Measurements from ENCODE around the gene OFD1. TPM values are rescaled to one million over a fixed set of nuclear protein-coding genes. Genes with fewer than 3 reads are reported as not detected.
"Not testable (repeated sequence)": the region's sequence is repeated elsewhere in the genome, so short reads cannot be mapped to it uniquely, and the experiment has no call there.

Gene OFD1
- polyA plus RNA-seq, 4 donors, result 26.1 to 51.4 (median 38.7) TPM

- no peak for DNase-seq (ENCODE audit: low read depth in 4 of 4, low spot score in 3 of 4)
These were observed 34.2 kb upstream of the OFD1 start for GRCh38 chrX:13700380-13700779.

DNA sequence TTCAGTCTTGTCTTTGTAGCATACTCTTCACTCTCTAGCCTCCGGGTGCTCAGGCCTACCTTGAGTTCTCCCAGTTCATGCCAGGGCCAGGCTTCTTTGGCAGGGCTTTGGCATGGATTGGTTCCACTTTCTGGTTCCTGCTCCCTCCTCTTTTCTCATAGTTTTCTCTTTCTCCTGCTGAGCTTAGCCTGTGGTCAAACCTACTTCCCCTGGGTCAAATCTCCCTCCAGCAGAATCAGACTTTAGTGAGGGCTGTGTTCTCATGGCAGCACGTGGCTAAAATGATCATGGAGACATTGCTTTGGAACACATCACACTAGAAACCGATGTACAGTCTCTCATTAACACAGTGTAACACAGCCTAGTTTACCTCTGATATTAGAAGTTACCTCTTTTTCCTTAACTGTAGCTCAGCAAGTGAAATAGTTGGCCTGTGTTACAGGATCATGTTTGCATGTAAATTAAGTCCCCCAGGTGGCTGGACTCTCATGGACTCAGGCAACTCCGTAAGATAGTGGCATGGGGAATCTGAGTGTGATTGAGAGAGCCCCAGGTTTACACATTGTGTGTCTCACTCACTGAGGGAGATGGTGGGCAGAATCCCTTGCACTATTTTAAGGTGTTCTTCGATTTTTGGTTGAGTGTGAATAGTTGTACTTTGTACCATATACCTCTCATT lies 32.3 kb upstream of the OFD1 start:
- no peak for DNase-seq (ENCODE audit: low read depth in 4 of 4, low spot score in 3 of 4)

DNA sequence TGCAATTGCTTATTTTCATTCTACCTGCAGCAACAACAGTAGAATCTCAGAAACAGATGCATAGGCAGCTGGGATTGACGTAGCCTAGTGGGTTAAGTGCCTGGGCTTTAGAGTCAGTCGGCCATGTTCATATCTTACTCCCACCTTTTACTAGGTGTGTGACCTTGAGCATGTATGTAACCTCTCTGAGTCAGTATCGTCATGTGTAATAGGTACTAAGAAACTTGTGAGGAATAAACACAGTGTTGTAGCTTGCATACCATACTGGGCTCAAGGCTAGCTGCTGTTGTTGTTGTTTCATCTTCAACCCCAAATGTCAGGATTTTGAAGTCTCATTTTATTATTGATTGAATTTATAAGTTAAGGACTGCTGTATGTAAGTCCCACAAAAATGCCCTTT lies 31.4 kb upstream of the OFD1 start:
- DNase-seq (ENCODE audit: low read depth in 4 of 4, low spot score in 3 of 4), result no peak

GRCh38 chrX:13703589-13703988 lies 31.0 kb upstream of the OFD1 start:
- DNase-seq (ENCODE audit: low read depth in 4 of 4, low spot score in 3 of 4), result no peak

GRCh38 chrX:13711141-13711540 lies 23.4 kb upstream of the OFD1 start:
- DNase-seq (ENCODE audit: low read depth in 4 of 4, low spot score in 3 of 4), result no peak

GRCh38 chrX:13716455-13716854 lies 18.1 kb upstream of the OFD1 start:
- no peak for DNase-seq (ENCODE audit: low read depth in 4 of 4, low spot score in 3 of 4)

DNA sequence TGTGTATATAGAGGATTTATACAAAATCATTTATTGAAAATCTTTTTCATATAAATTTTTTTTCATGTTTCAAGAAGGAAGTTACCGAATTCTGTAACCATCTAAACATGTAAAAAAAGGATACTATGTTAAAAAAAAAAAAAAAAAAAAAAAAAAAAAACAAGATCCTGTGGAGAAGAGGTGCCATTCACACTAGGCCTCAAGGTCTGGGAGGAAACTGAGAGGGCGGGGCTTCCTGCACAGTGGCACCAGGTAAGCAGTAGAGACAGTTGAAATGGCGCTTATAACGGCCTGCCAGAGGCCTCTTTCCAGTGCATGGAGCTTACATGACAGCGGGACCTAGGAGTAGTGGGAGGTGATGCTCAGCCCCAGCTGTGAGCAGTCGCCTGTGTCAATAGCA lies 17.6 kb upstream of the OFD1 start:
- DNase-seq (ENCODE audit: low read depth in 4 of 4, low spot score in 3 of 4), result no peak

DNA sequence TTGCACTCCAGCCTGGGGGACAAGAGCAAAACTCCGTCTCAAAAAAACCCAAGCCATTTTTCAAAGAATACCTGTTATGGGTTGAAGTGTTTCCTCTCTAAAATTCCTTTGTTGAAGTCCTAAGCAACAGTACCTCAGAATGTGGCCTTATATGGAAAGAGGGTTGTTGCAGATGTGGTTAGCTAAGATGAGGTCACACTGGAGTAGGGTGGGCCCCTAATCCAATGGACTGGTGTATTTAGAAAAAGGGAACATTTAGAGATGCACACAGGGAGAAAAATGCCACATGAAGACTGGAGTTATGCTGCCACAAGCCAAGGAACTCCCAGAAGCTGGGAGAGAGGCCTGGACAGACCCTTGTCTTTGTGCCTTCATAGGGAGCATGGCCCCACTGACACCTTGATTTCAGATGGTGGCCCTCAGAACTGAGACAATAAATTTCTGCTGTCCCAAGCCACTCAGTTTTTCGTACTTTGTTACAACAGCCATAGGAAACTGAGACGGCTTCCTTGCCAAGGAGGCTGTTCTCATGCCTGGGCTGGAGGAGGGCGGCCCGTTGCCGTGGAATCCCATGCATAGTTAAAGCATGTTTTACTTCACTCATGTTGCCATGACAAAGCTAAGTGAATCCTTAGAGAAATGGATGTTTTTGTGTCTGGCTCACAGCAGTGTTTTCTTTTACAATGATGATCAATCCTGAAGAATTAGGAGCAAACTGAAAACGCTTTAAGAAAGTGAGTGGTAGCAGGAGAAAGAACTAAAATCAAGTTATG lies 16.7 kb upstream of the OFD1 start:
- no peak for DNase-seq (ENCODE audit: low read depth in 4 of 4, low spot score in 3 of 4)

DNA sequence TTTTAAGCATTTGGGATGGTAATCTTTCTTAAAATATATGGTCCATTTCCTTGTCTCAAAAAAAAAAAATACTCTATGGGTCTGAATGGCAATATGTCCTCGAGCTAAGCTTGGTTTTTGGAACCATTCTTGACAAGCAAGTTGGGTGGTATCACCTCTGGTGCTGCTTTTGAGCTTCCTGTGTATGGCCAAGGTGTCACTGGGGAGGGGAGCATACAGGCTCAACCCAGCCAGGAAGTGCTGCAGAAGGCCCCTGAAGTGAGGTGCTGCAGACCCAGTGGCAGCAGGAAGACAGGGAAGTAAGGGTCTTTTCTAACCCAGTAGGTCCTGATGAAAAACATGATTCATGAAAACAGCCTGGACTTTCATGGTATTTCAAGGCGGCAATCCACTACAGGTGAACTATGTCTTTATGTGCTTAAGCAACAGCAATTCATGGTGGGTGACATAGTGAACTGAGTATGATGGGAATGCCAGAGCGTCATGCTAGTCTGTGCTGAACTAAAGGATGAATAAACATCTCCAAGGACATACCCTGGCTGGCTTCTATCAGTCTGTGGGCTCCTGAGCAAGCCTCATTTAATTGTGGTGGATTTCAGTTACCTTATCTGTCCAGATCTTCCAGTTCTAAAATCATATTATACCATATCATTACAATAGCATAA lies 15.2 kb upstream of the OFD1 start:
- no peak for DNase-seq (ENCODE audit: low read depth in 4 of 4, low spot score in 3 of 4)

DNA sequence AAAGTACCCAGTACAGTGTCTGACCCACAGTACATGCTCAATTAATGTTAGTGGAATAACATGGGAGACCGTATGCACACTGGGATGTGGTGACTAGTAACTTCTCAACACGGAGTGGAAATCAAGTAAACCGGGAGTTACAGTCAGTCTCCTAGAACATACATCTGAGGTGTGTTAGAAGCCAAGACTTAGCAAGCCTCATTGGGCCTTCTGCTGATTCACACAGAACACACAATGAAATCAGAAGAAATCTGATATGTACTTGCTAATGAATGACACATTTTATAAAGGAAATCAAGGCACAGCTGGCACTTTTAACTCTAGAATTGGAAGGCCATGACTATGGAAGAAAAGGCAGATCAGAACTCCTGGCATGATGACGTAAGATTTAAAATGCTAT lies 13.2 kb upstream of the OFD1 start:
- DNase-seq (ENCODE audit: low read depth in 4 of 4, low spot score in 3 of 4), result no peak

GRCh38 chrX:13721819-13722519 lies 12.6 kb upstream of the OFD1 start:
- DNase-seq (ENCODE audit: low read depth in 4 of 4, low spot score in 3 of 4), result no peak

DNA sequence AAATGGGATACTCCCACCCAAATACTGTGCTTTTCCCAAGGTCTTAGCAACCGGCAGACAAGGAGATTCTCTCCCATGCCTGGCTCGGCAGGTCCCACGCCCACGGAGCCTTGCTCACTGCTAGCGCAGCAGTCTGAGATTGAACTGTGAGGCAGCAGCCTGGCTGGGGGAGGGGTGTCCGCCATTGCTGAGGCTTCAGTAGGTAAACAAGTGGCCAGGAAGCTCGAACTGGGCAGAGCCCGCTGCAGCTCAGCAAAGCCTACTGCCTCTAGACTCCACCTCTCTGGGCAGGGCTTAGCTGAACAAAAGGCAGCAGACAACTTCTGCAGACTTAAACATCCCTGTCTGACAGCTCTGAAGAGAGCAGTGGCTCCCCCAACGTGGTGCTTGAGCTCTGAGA lies 9.7 kb upstream of the OFD1 start:
- not testable (repeated sequence) for DNase-seq (ENCODE audit: low read depth in 4 of 4, low spot score in 3 of 4)

- DNase-seq (ENCODE audit: low read depth in 4 of 4, low spot score in 3 of 4), result not testable (repeated sequence)
These were observed 8.0 kb upstream of the OFD1 start for GRCh38 chrX:13726583-13726982.

GRCh38 chrX:13730523-13730922 lies 4.0 kb upstream of the OFD1 start:
- DNase-seq (ENCODE audit: low read depth in 4 of 4, low spot score in 3 of 4), result not testable (repeated sequence)

GRCh38 chrX:13732246-13733067 lies 2.1 kb upstream of the OFD1 start:
- no peak for DNase-seq (ENCODE audit: low read depth in 4 of 4, low spot score in 3 of 4)

DNA sequence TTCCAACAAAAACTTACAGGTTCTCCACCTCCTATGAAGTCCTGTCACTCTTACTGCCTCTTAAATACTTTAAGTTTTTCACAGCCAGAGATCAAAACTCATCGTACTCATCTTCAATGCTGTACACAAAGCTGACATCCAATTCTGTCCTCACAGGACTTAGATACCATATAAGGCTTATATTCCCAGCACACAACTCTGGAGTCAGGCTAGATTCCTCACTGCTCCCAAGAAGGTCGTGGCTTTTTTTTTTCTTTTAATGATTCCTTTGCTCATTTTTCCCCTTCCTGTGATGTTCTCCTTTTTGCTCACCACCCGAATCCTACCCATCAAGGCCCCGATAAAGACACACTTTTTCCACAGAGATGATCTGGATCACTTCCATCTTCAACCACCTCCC lies 1.0 kb upstream of the OFD1 start:
- no peak for DNase-seq (ENCODE audit: low read depth in 4 of 4, low spot score in 3 of 4)

DNA sequence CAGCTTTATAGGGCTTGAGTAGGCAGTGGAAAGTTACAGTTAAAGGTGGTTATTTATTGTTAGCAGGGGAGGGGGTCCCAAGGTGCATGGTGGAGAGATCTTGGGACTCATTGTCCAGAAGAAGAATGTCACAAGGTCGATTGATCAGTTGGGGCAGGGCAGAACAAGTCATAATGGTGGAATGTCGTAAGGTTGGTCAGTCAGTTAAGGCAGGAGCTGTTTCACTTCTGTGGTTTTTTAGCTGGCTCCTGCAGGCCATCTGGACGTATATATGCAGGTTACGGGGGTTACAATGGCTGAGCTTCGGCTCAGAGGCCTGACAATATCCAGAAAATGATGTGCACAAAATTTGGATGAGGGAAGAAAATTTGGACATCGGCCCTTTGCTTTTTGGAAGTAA lies 7.1 kb downstream of the OFD1 start:
- DNase-seq (ENCODE audit: low read depth in 4 of 4, low spot score in 3 of 4), result no peak

- DNase-seq (ENCODE audit: low read depth in 4 of 4, low spot score in 3 of 4), result no peak
These were observed 8.0 kb downstream of the OFD1 start for GRCh38 chrX:13742397-13743176.

DNA sequence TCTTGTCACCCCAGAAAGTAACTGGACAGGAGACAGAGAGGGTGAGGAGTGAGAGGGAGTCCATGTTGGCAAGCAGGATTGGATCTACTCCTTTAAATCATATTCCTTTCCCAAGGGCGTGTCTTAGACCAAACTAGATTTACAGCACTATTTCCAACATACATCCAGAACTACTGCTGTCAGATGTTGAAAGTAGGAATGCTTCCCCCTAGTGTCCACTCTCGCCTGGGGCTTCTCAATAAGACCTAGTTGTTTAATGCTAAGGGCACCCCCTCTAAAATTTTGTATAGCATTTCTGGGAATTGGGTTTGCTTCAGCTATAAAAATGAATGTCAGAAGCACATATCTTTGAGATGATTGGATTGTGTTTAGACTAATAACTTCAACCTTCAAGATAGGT lies 13.3 kb downstream of the OFD1 start:
- no peak for DNase-seq (ENCODE audit: low read depth in 4 of 4, low spot score in 3 of 4)

DNA sequence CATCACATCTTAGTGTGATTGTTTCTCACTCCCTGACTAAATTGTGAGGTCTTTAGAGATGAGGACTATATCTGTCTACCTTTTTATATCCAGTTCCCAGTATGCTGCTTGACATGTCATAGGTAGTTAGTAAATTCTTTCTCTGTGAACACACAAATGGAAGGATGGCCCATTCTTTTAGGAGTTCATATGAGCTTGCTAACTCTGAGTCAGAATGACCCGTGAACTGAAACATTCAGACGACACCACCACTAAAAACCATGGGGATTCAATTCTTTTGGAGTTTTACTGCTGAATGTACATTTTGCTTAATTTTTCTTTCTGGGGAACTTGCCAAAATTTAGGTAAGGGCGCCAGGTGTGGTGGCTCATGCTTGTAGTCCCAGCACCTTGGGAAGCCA lies 13.9 kb downstream of the OFD1 start:
- no peak for DNase-seq (ENCODE audit: low read depth in 4 of 4, low spot score in 3 of 4)
